Panc1 (cell line): ENCODE data around the gene PKMYT1. TPM values are rescaled to one million over a fixed set of nuclear protein-coding genes. Genes with fewer than 3 reads are reported as not detected.
A peak's percentile ranks its signal among the peaks of the same experiment; 100 is the strongest.

Experiments
- ATAC-seq: fragments of 200-7000 bp; cut with Tn5 transposase; 2 replicates; pipeline ENCODE4 v1.9.1; 2020; ENCODE audit warnings: mild to moderate bottlenecking, moderate library complexity
- BruUV-seq: library from RNA; stranded (reverse); fragments of 400-500 nt; replicated peaks from 2 replicates; lab custom pipeline; 2021; lab: Mats Ljungman, UMichigan
- CTCF ChIA-PET: fragments of 300-600 bp; sonication (Branson Sonifier 250); formaldehyde crosslinking; loops from one replicate; lab custom pipeline; 2022; ENCODE audit warnings: antibody characterized with exemption; lab: Charles Lee
- POLR2A ChIA-PET: fragments of 300-600 bp; sonication (Branson Sonifier 250); formaldehyde crosslinking; loops from one replicate; lab custom pipeline; 2022; ENCODE audit warnings: antibody characterized with exemption; lab: Charles Lee
- DNase-seq: peaks from one replicate; pipeline ENCODE4 v3.0.0-alpha.2; 2010; ENCODE audit warnings: low read depth, low spot score
- H3K27ac ChIP-seq: 2 replicates; pipeline ENCODE4 v1.5.1; 2011; ENCODE audit warnings: mild to moderate bottlenecking, low read length, inconsistent platforms
- H3K27me3 ChIP-seq: fragments of 200-500 bp; sonication (Bioruptor generic); 2 replicates; pipeline ENCODE4 v1.6.0; 2014; ENCODE audit warnings: low read length, inconsistent platforms; ENCODE audit not compliant: control insufficient read depth, insufficient read depth
- H3K36me3 ChIP-seq: fragments of 200-500 bp; sonication (Bioruptor generic); 2 replicates; pipeline ENCODE4 v1.5.1; 2014; ENCODE audit warnings: inconsistent platforms, mild to moderate bottlenecking, low read length, moderate library complexity; ENCODE audit not compliant: control insufficient read depth, insufficient read depth
- H3K4me1 ChIP-seq: 2 replicates; pipeline ENCODE4 v1.5.1; 2011; ENCODE audit warnings: inconsistent platforms, mild to moderate bottlenecking, low read length, moderate library complexity; ENCODE audit not compliant: control insufficient read depth, insufficient read depth
- H3K4me3 ChIP-seq, 2 experiments: 2 replicates each; pipeline ENCODE4 v1.5.1; 2011 to 2012; ENCODE audit warnings: low read depth in 2 of 2, low read length in 2 of 2, mild to moderate bottlenecking in 2 of 2, inconsistent platforms in 1 of 2, moderate library complexity in 1 of 2
- H3K9me3 ChIP-seq: fragments of 200-500 bp; sonication (Bioruptor generic); 2 replicates; pipeline ENCODE4 v1.5.1; 2014; ENCODE audit warnings: low read depth, mild to moderate bottlenecking, inconsistent platforms, low read length, moderate library complexity; ENCODE audit not compliant: control insufficient read depth, insufficient read depth
- POLR2AphosphoS5 ChIP-seq: IDR thresholded peaks from 2 replicates; pipeline ENCODE4 v1.6.1; 2012; ENCODE audit warnings: mild to moderate bottlenecking, low read depth, low read length, moderate library complexity
- SIN3A ChIP-seq: IDR thresholded peaks from 2 replicates; pipeline ENCODE4 v1.6.1; 2012; ENCODE audit warnings: low read depth, mild to moderate bottlenecking, low read length, moderate library complexity, borderline replicate concordance; ENCODE audit not compliant: insufficient read depth
- TCF7L2 ChIP-seq: IDR thresholded peaks from 2 replicates; pipeline ENCODE4 v1.6.1; 2011; ENCODE audit warnings: mild to moderate bottlenecking, low read depth, low read length, inconsistent platforms
- in situ Hi-C: cut with HindIII; loops from 2 replicates; pipeline ENCODE4 v1.10.0; 2016; ENCODE audit warnings: low sequenced_read_pairs, low pct_unique_long_range_greater_than_20kb
- intact Hi-C: fragments of 100-400 bp; cut with micrococcal nuclease; formaldehyde crosslinking; loops from one replicate; pipeline ENCODE4 v1.10.0; 2022; ENCODE audit not compliant: unreplicated experiment
- total RNA-seq: library from RNA; stranded (reverse); gene quantifications from one replicate; pipeline ENCODE4 v1.2.1, GENCODE V29; 2021; ENCODE audit not compliant: unreplicated experiment
- TF ChIP-seq, protein P1 (sequence below), 2 experiments: IDR thresholded peaks; 2 replicates each; pipeline ENCODE4 v1.6.1; 2011 to 2012; ENCODE audit warnings: low read depth in 2 of 2, control low read depth in 1 of 2, low read length in 1 of 2, mild to moderate bottlenecking in 1 of 2, moderate library complexity in 1 of 2; ENCODE audit not compliant: insufficient read depth in 1 of 2
- TF ChIP-seq, protein P2 (sequence below): fragments of 450-650 bp; IDR thresholded peaks from 2 replicates; pipeline ENCODE4 v1.5.1; 2017; ENCODE audit warnings: mild to moderate bottlenecking

PKMYT1 gene
- total RNA-seq, 1 experiment from 2014 or later: 105 TPM

DNA sequence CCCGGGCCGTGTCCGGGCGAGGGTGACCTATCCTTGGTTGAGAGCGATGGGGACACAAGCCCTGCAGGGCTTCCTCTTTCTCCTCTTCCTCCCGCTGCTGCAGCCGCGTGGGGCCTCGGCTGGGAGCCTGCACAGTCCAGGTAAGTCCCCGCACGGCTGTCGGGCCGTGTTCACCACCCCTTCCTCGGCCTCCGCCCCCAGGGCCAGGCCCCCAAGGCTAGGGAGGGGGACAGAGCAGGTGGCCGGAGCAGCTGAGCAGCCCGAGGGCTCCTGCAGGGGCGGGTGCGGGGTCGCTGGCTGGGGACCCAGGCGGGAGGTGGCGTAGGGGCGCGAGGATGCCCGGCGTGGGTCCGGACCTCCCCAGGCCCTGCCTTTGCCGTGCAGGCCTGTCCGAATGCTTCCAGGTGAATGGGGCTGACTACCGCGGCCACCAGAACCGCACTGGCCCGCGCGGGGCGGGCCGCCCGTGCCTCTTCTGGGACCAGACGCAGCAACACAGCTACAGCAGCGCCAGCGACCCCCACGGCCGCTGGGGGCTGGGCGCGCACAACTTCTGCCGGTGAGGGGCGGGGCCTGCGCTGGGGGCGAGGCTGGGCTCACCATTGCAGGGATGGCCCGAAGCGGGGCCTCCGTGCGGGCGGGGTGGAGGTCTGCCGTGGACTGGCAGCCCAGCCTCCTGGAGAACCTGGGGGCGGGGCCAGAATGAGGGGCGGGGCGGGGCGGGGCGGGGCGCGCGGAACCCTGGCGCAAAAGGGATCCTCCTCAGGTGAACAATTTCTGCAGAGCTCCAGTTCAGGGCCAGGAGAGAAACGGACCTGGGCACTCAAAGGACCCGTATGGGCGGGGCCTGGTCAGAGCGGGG lies 15.5 kb downstream of the PKMYT1 start:
- ChIA-PET CTCF (no interaction called here), POLR2A (interaction anchor here (0.5 to 1.0 kb wide), 2 partner anchors 8 to 72 kb away, joined by 5 to 8 read pairs; partner anchors contain the start of gene BICDL2)
- ATAC-seq: peak; percentile 47
- in situ Hi-C loops (no loop called here), intact Hi-C loops (no loop called here)
- no peaks in the 10 kb centered on the region for H3K27me3 ChIP-seq
- peak overlapping the region; percentile 56 to 81 for H3K4me3 ChIP-seq
- no peaks in the 10 kb centered on the region for H3K9me3 ChIP-seq
- no TSS peak for BruUV-seq
- no peaks in the 10 kb centered on the region; the same call in 1 of the 2 replicates for H3K36me3 ChIP-seq
- TF ChIP-seq, protein P1, sequence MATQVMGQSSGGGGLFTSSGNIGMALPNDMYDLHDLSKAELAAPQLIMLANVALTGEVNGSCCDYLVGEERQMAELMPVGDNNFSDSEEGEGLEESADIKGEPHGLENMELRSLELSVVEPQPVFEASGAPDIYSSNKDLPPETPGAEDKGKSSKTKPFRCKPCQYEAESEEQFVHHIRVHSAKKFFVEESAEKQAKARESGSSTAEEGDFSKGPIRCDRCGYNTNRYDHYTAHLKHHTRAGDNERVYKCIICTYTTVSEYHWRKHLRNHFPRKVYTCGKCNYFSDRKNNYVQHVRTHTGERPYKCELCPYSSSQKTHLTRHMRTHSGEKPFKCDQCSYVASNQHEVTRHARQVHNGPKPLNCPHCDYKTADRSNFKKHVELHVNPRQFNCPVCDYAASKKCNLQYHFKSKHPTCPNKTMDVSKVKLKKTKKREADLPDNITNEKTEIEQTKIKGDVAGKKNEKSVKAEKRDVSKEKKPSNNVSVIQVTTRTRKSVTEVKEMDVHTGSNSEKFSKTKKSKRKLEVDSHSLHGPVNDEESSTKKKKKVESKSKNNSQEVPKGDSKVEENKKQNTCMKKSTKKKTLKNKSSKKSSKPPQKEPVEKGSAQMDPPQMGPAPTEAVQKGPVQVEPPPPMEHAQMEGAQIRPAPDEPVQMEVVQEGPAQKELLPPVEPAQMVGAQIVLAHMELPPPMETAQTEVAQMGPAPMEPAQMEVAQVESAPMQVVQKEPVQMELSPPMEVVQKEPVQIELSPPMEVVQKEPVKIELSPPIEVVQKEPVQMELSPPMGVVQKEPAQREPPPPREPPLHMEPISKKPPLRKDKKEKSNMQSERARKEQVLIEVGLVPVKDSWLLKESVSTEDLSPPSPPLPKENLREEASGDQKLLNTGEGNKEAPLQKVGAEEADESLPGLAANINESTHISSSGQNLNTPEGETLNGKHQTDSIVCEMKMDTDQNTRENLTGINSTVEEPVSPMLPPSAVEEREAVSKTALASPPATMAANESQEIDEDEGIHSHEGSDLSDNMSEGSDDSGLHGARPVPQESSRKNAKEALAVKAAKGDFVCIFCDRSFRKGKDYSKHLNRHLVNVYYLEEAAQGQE (IDR thresholded peaks at IDR 0.05; ENCODE audit: insufficient read depth in 1 of 2, low read depth in 2 of 2, low read length in 1 of 2): no peak
- 0 out of 2 replicates have a peak, but pooled peaks have one; percentile 29 for TF ChIP-seq SIN3A
- DNase-seq: no peak
- peak overlapping the region; percentile 79; the same call in 1 of the 2 replicates for H3K27ac ChIP-seq
- peaks cover 23% of the 10 kb centered on the region for H3K4me1 ChIP-seq

DNA sequence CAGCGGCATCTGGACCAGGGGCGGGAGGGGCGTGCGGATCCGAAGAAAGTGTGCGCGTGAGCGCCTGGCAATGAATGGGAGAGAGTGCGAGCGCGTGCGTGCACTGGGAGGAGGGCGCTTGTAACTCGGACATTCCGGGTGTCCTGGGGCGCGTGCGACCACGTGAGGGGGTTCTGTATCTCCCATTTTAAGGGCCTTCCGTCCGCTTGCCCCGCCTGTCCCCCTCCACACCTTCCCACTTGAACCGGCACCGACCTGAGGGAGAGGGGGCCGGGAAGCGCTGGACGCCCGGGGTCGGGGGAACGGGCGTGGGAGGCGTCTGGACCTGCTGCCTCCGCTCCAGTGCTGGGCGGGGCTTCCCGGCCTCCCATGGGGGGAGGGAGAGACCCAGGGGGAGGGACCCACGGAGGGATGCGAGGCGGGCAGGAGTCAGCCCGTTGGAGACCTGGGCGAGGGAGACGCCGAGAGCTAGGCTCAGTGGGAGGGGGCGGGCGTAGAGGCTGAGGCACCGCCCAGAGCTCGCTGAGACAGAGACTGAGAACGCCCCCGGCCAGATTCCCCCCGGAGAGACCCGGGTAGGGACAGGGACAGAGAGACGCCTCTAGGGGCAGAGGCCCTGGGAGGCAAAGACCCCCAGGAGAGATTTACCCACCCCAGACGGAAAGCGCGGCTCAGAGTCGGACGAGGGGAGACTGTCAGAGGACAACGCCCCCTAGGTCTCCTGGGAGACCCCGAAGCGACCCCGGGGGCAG lies 16.3 kb downstream of the PKMYT1 start, which contains the start of gene KREMEN2:
Gene KREMEN2 (plus strand): TSS at position 553 of the 752 bp plus-strand sequence. CDS start 246 bp downstream, outside the sequence.
- ChIA-PET CTCF (no interaction called here), POLR2A (interaction anchor here (0.5 kb wide), 1 partner anchor 73 kb away, joined by 8 read pairs; the partner anchor contains the start of gene BICDL2)
- no TSS peak for BruUV-seq
- in situ Hi-C loops: no loop called here
- intact Hi-C loops: no loop called here
- Histone ChIP-seq H3K27ac (peak within 1 kb of the TSS; percentile 79; the same call in 1 of the 2 replicates), H3K27me3 (no peaks in the 10 kb centered on the region), H3K9me3 (no peaks in the 10 kb centered on the region), H3K36me3 (no peaks in the 10 kb centered on the region; the same call in 1 of the 2 replicates), H3K4me1 (peaks cover 23% of the 10 kb centered on the region), H3K4me3 (peak within 1 kb of the TSS; percentile 56 to 81)
- TF ChIP-seq TCF7L2: peak; percentile 15; the same call in 1 of the 2 replicates
- TF ChIP-seq, protein P1 (IDR thresholded peaks at IDR 0.05; ENCODE audit: insufficient read depth in 1 of 2, low read depth in 2 of 2, low read length in 1 of 2): no peak
- no peak for TF ChIP-seq POLR2AphosphoS5
- TF ChIP-seq, protein P2, sequence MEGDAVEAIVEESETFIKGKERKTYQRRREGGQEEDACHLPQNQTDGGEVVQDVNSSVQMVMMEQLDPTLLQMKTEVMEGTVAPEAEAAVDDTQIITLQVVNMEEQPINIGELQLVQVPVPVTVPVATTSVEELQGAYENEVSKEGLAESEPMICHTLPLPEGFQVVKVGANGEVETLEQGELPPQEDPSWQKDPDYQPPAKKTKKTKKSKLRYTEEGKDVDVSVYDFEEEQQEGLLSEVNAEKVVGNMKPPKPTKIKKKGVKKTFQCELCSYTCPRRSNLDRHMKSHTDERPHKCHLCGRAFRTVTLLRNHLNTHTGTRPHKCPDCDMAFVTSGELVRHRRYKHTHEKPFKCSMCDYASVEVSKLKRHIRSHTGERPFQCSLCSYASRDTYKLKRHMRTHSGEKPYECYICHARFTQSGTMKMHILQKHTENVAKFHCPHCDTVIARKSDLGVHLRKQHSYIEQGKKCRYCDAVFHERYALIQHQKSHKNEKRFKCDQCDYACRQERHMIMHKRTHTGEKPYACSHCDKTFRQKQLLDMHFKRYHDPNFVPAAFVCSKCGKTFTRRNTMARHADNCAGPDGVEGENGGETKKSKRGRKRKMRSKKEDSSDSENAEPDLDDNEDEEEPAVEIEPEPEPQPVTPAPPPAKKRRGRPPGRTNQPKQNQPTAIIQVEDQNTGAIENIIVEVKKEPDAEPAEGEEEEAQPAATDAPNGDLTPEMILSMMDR: peak; percentile 53; the same call in 1 of the 2 replicates
- TF ChIP-seq SIN3A: no peak; the same call in 1 of the 2 replicates
- peak; percentile 70 for ATAC-seq
- DNase-seq: no peak
